Psoas muscle (tissue), 8 donors: ENCODE measurements around the gene THBD. TPM values are rescaled to one million over a fixed set of nuclear protein-coding genes. Genes with fewer than 3 reads are reported as not detected.

ENCODE experiments used
- ATAC-seq, 4 donors: fragments of 200-7000 bp; cut with Tn5 transposase; one replicate each; pipeline ENCODE4 v1.9.1; 2020; ENCODE audit warnings: moderate library complexity in 3 of 4, mild to moderate bottlenecking in 2 of 4
- DNase-seq, 2 donors: peaks; one replicate each; pipeline ENCODE4 v3.0.0-alpha.2; 2020
- H3K27ac ChIP-seq: fragments of 200-600 bp; one replicate; pipeline ENCODE4 v1.8.0; 2022
- H3K27me3 ChIP-seq, 3 donors: fragments of 200-600 bp in 1 of 3; one replicate each; pipeline versions ENCODE4 v1.6.1 to v1.8.0; 2013 to 2022; ENCODE audit warnings: low read length in 2 of 3, mild to moderate bottlenecking in 2 of 3, moderate library complexity in 1 of 3; ENCODE audit not compliant: insufficient read depth in 3 of 3
- H3K36me3 ChIP-seq, 2 donors: fragments of 200-600 bp in 1 of 2; one replicate each; pipeline versions ENCODE4 v1.6.1 to v1.8.0; 2013 to 2022; ENCODE audit warnings: low read depth in 1 of 2, mild to moderate bottlenecking in 1 of 2, moderate library complexity in 1 of 2; ENCODE audit not compliant: insufficient read depth in 1 of 2
- H3K4me1 ChIP-seq: fragments of 200-600 bp; one replicate; pipeline ENCODE4 v1.8.0; 2022
- H3K4me3 ChIP-seq: fragments of 200-600 bp; one replicate; pipeline ENCODE4 v1.8.0; 2022; ENCODE audit warnings: mild to moderate bottlenecking
- H3K9me3 ChIP-seq: fragments of 200-600 bp; one replicate; pipeline ENCODE4 v1.8.0; 2022
- CTCF ChIP-seq: fragments of 200-600 bp; IDR thresholded peaks from one replicate; pipeline ENCODE4 v1.8.0; 2022; ENCODE audit warnings: antibody characterized with exemption
- WGBS, 3 donors: extraction: QIAGEN DNeasy Blood & Tissue Kit; methylation state at CpG; one replicate each; pipeline versions ENCODE4 v1.1.6 to v1.1.7; 2013; 5-methylcytosine and 5-hydroxymethylcytosine counted together
- intact Hi-C, 2 donors: fragments of 100-400 bp; cut with DNase I; formaldehyde crosslinking; loops; one replicate each; pipeline versions ENCODE4 v1.11.0 to v1.14.2; 2022
- long read RNA-seq, 2 donors: library from polyadenylated mRNA; unstranded; transcript quantifications; one replicate each; pipeline ENCODE4 v2.0.0, GENCODE V29; 2021
- polyA plus RNA-seq, 3 donors: library from polyadenylated mRNA; stranded (reverse); fragments of 200-250 nt; gene quantifications; one replicate each; pipeline ENCODE4 v1.2.3, GENCODE V29; 2013
- total RNA-seq, 4 donors: library from RNA; stranded (reverse); fragmentation: NEBNext Ultra II Directional in 2 of 4; extraction: Animal tissue kit (Norgen Biotek cat#: 25700) in 2 of 4; gene quantifications; one replicate each; pipeline versions ENCODE4 v1.2.1 to v1.2.4, GENCODE V29; 2021 to 2023
- donor health status: healthy with polysubstance abuse.
- donor health status: DM: no; HTN: no; CAD: no; lungs with moderate emphysema.
- donor health status: Bipolar disorder and iron deficiency.
- donor health status: healthy.
- donor health status: DM: yes; HTN: yes; CAD: no.
- donor health status: DM: no; HTN: no; CAD: no.
- donor health status: DM: no; HTN: no; CAD: no.
- donor health status: DM: yes; HTN: yes; CAD: no.

The THBD gene, protein sequence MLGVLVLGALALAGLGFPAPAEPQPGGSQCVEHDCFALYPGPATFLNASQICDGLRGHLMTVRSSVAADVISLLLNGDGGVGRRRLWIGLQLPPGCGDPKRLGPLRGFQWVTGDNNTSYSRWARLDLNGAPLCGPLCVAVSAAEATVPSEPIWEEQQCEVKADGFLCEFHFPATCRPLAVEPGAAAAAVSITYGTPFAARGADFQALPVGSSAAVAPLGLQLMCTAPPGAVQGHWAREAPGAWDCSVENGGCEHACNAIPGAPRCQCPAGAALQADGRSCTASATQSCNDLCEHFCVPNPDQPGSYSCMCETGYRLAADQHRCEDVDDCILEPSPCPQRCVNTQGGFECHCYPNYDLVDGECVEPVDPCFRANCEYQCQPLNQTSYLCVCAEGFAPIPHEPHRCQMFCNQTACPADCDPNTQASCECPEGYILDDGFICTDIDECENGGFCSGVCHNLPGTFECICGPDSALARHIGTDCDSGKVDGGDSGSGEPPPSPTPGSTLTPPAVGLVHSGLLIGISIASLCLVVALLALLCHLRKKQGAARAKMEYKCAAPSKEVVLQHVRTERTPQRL
- 10 to 100 TPM in 3 of 4 donors, 1 to 10 TPM in 1; 6.5 to 75.3 (median 55.2) TPM for total RNA-seq
- polyA plus RNA-seq, result 100 to 1,000 TPM in 1 of 3 donors, 10 to 100 TPM in 2; 10.8 to 604 (median 12.9) TPM
- long read RNA-seq, donor 1, full-length matches to known transcripts, result 30 of 30 reads
- long read RNA-seq, donor 1, partial matches to known transcripts, result 0 of 30 reads
- long read RNA-seq, donor 1, other reads (novel, unspliced or antisense), result 0 of 30 reads
- long read RNA-seq, donor 2, full-length matches to known transcripts, result 99 of 100 reads
- long read RNA-seq, donor 2, partial matches to known transcripts, result 0 of 100 reads
- long read RNA-seq, donor 2, other reads (novel, unspliced or antisense), result 1 of 100 reads

DNA sequence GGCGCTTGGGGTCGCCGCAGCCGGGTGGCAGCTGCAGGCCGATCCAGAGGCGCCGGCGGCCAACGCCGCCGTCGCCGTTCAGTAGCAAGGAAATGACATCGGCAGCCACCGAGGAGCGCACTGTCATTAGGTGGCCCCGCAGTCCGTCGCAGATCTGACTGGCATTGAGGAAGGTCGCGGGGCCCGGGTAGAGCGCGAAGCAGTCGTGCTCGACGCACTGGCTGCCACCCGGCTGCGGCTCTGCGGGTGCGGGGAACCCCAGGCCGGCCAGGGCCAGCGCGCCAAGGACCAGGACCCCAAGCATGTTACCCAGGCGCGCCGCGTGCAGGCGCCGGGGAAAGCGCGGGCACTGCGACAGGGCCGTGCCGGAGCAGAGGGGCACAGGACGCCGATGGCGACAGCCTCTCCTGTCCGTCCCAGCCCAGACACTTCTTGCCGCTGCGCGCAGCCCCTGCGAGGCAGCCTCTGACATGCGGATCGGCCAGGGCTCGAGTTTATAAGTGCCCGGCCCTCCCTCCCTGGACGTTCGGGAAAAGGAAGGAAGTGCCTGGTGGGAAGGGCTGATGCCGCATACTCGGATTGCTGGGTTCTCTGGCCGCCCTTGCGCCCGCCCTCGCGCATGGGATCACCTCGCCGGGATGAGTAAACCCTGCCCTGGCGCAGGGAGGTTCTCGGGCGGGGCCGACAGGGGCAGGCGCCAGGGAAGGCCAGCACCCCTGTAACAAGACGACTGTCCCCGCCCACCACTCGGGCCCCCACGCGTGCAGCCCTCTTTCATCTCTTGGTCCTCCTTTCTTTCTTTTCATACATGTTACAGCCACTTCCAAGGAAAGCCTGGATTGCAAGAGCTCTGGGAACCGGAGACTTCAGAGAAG lies at the start of gene THBD:
THBD (minus strand) TSS at position 472 of the 875 bp plus-strand sequence; CDS start at position 304, 168 bp downstream.
- intact Hi-C loops, result loop anchor here (2.0 to 10.0 kb wide), 11 partner anchors 38 to 355 kb away; partner anchors contain the start of genes CD93 (in 1 of the 2) and NXT1 (in 1 of the 2)
- Histone ChIP-seq H3K4me1 (peaks cover 18% of the 10 kb centered on the region), H3K27me3 (no peaks in the 10 kb centered on the region), H3K9me3 (no peaks in the 10 kb centered on the region), H3K36me3 (no peaks in the 10 kb centered on the region), H3K4me3 (peak within 1 kb of the TSS; percentile 75), H3K27ac (peak within 1 kb of the TSS; percentile 97)
- no peak for TF ChIP-seq CTCF
- 0 to 1% (median 0%) methylated on average over 69 to 79 of the region's 79 CpGs for WGBS, 3 donors
- peak; percentile 87 to 93 for DNase-seq
- ATAC-seq, result peak; percentile 62 to 72 (median 71)

GRCh38 chr20:23097636-23098580 lies 48.4 kb upstream of the THBD start:
- WGBS, 3 donors, result 78 to 84% (median 83%) methylated on average over 16 of the region's 16 CpGs
- Histone ChIP-seq H3K4me3 (no peak overlapping the region), H3K4me1 (peaks cover 14% of the 10 kb centered on the region), H3K36me3 (no peaks in the 10 kb centered on the region), H3K27me3 (no peaks in the 10 kb centered on the region), H3K9me3 (no peaks in the 10 kb centered on the region), H3K27ac (no peak overlapping the region)
- TF ChIP-seq CTCF, result no peak
- intact Hi-C loops, result no loop called here
- ATAC-seq (no peak), DNase-seq (no peak)

DNA sequence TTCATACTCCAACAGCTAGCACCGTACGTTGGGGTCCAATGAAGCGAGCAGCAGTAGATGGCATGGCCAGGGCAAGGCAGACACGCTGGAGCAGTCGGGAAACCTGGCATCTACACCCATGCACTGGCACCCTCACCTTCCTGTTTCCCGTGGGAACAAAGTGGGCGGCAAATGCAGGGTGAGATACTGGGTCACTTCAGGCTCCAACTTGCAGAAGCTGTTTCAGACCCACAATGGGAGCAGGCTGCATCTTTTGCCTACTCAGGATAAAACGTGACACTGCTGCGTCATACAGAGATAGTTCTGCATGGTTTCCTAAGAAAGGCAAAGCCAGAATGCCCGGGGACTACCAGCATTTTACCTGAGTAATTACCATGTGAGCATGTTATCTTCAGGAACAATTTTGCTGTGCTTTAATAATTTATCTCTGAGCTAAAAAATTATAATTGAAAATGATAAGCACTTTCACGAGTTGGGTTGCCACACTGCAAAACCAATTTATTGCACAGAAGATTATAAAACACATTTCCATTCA lies 47.6 kb upstream of the THBD start:
- Histone ChIP-seq H3K9me3 (no peaks in the 10 kb centered on the region), H3K27ac (no peak overlapping the region), H3K4me3 (no peak overlapping the region), H3K27me3 (no peaks in the 10 kb centered on the region), H3K4me1 (peaks cover 17% of the 10 kb centered on the region), H3K36me3 (no peaks in the 10 kb centered on the region)
- DNase-seq, result no peak
- 76 to 88% (median 85%) methylated on average over 11 of the region's 11 CpGs for WGBS, 3 donors
- ATAC-seq, result no peak
- intact Hi-C loops, result no loop called here
- TF ChIP-seq CTCF, result no peak
